WTC11 (cell line): ENCODE data around the gene PPP6R3. TPM values are rescaled to one million over a fixed set of nuclear protein-coding genes. Genes with fewer than 3 reads are reported as not detected.

ENCODE experiments used
- ATAC-seq: fragments of 200-7000 bp; cut with Tn5 transposase; 2 replicates; pipeline ENCODE4 v1.10.0; 2021; ENCODE audit warnings: mild to moderate bottlenecking, moderate library complexity
- CTCF ChIA-PET: fragments of 300-600 bp; sonication (Branson Sonifier 250); formaldehyde crosslinking; loops from one replicate; lab custom pipeline; 2021; ENCODE audit warnings: antibody characterized with exemption; lab: Charles Lee
- POLR2A ChIA-PET: fragments of 350-600 bp; sonication (Branson Sonifier 250); formaldehyde crosslinking; loops from one replicate; lab custom pipeline; 2021; ENCODE audit warnings: antibody characterized with exemption; lab: Charles Lee
- DNase-seq: peaks from one replicate; pipeline ENCODE4 v3.0.0; 2021; ENCODE audit warnings: low spot score
- H3K27ac Mint-ChIP-seq: 2 replicates; pipeline ENCODE4 v1.8.0; 2021; ENCODE audit warnings: mixed read lengths
- H3K27me3 Mint-ChIP-seq: 2 replicates; pipeline ENCODE4 v1.8.0; 2021; ENCODE audit warnings: low read depth, mild to moderate bottlenecking, moderate library complexity, mixed read lengths
- H3K36me3 Mint-ChIP-seq: 2 replicates; pipeline ENCODE4 v1.8.0; 2021; ENCODE audit warnings: mixed read lengths
- H3K4me1 Mint-ChIP-seq: 2 replicates; pipeline ENCODE4 v1.8.0; 2022; ENCODE audit warnings: mixed read lengths
- H3K4me3 Mint-ChIP-seq: 2 replicates; pipeline ENCODE4 v1.8.0; 2021; ENCODE audit warnings: mild to moderate bottlenecking, moderate library complexity, mixed read lengths
- H3K9me3 Mint-ChIP-seq: 2 replicates; pipeline ENCODE4 v1.8.0; 2021; ENCODE audit warnings: mixed read lengths
- ATF1 ChIP-seq: sonication (generic); formaldehyde crosslinking; IDR thresholded peaks from 2 replicates; pipeline ENCODE4 v1.8.1; 2023; ENCODE audit warnings: mild to moderate bottlenecking, moderate library complexity, missing genetic modification reagents
- E2F4 ChIP-seq: sonication (generic); formaldehyde crosslinking; IDR thresholded peaks from 2 replicates; pipeline ENCODE4 v1.8.1; 2022; ENCODE audit warnings: low read depth, mild to moderate bottlenecking, moderate library complexity, missing genetic modification reagents, borderline replicate concordance
- ELF4 ChIP-seq: sonication (generic); formaldehyde crosslinking; IDR thresholded peaks from 2 replicates; pipeline ENCODE4 v1.8.1; 2022; ENCODE audit warnings: low read depth, mild to moderate bottlenecking, moderate library complexity, missing genetic modification reagents
- EMX1 ChIP-seq: fragments of 250-450 bp; sonication (Bioruptor Pico); IDR thresholded peaks from 2 replicates; pipeline ENCODE4 v1.8.0; 2021; ENCODE audit warnings: mild to moderate bottlenecking
- FOXP1 ChIP-seq: sonication (generic); formaldehyde crosslinking; IDR thresholded peaks from 2 replicates; pipeline ENCODE4 v1.8.0; 2022; ENCODE audit warnings: missing genetic modification reagents, mild to moderate bottlenecking, moderate library complexity, borderline replicate concordance
- HMGA2 ChIP-seq: fragments of 250-450 bp; sonication (Bioruptor Pico); IDR thresholded peaks from 2 replicates; pipeline ENCODE4 v1.4.0; 2021; ENCODE audit warnings: mild to moderate bottlenecking, moderate library complexity
- JUN ChIP-seq: sonication (generic); formaldehyde crosslinking; IDR thresholded peaks from 2 replicates; pipeline ENCODE4 v1.8.0; 2023; ENCODE audit warnings: mild to moderate bottlenecking, missing genetic modification reagents
- MLX ChIP-seq: sonication (generic); formaldehyde crosslinking; IDR thresholded peaks from 2 replicates; pipeline ENCODE4 v1.8.1; 2023; ENCODE audit warnings: mild to moderate bottlenecking, missing genetic modification reagents, moderate library complexity
- MYBL2 ChIP-seq: sonication (generic); formaldehyde crosslinking; IDR thresholded peaks from 2 replicates; pipeline ENCODE4 v1.8.1; 2023; ENCODE audit warnings: mild to moderate bottlenecking, moderate library complexity, missing genetic modification reagents
- NR1H2 ChIP-seq: sonication (generic); formaldehyde crosslinking; IDR thresholded peaks from 2 replicates; pipeline ENCODE4 v1.9.0; 2021; ENCODE audit warnings: mild to moderate bottlenecking, moderate library complexity, missing genetic modification reagents
- PREB ChIP-seq: sonication (generic); formaldehyde crosslinking; IDR thresholded peaks from 2 replicates; pipeline ENCODE4 v1.8.1; 2022; ENCODE audit warnings: mild to moderate bottlenecking, missing genetic modification reagents, moderate library complexity, borderline replicate concordance
- RORB ChIP-seq: fragments of 250-450 bp; sonication (Bioruptor Pico); IDR thresholded peaks from 2 replicates; pipeline ENCODE4 v1.9.0; 2021; ENCODE audit warnings: mild to moderate bottlenecking
- TEAD1 ChIP-seq: sonication (generic); formaldehyde crosslinking; IDR thresholded peaks from 2 replicates; pipeline ENCODE4 v1.8.0; 2022; ENCODE audit warnings: mild to moderate bottlenecking, missing genetic modification reagents
- USF1 ChIP-seq: sonication (generic); formaldehyde crosslinking; IDR thresholded peaks from 2 replicates; pipeline ENCODE4 v1.8.0; 2022; ENCODE audit warnings: mild to moderate bottlenecking, missing genetic modification reagents
- ZNF263 ChIP-seq: sonication (generic); formaldehyde crosslinking; IDR thresholded peaks from 2 replicates; pipeline ENCODE4 v1.8.1; 2022; ENCODE audit warnings: low read depth, mild to moderate bottlenecking, moderate library complexity, missing genetic modification reagents
- ZNF281 ChIP-seq: sonication (generic); formaldehyde crosslinking; IDR thresholded peaks from 2 replicates; pipeline ENCODE4 v1.8.0; 2023; ENCODE audit warnings: mild to moderate bottlenecking, missing genetic modification reagents
- ZNF317 ChIP-seq: sonication (generic); formaldehyde crosslinking; IDR thresholded peaks from 2 replicates; pipeline ENCODE4 v1.8.1; 2023; ENCODE audit warnings: low read depth, mild to moderate bottlenecking, moderate library complexity, missing genetic modification reagents, borderline replicate concordance
- ZNF423 ChIP-seq: fragments of 250-450 bp; sonication (Bioruptor Pico); IDR thresholded peaks from 2 replicates; pipeline ENCODE4 v2.1.2; 2022; ENCODE audit warnings: mild to moderate bottlenecking, moderate library complexity
- ZNF532 ChIP-seq: fragments of 250-450 bp; sonication (Bioruptor Pico); IDR thresholded peaks from 2 replicates; pipeline ENCODE4 v1.9.0; 2021; ENCODE audit warnings: mild to moderate bottlenecking, borderline replicate concordance
- total RNA-seq: library from RNA; stranded (reverse); gene quantifications from 3 replicates; pipeline ENCODE4 v1.2.3, GENCODE V29; 2021

The PPP6R3 gene
- total RNA-seq, 1 experiment from 2014 or later: 138 TPM

GRCh38 chr11:68536706-68537105 lies 76.2 kb downstream of the PPP6R3 start:
- CTCF ChIA-PET: no interaction called here
- no peaks in the 10 kb centered on the region for H3K27me3 Mint-ChIP-seq
- H3K4me1 Mint-ChIP-seq: peaks cover 74% of the 10 kb centered on the region
- H3K9me3 Mint-ChIP-seq: peaks cover 16% of the 10 kb centered on the region
- TF ChIP-seq ATF1 (CRISPR knock-in tag) (no peak), NR1H2 (CRISPR knock-in tag) (no peak), PREB (CRISPR knock-in tag) (no peak), ELF4 (CRISPR knock-in tag) (no peak), TEAD1 (no peak), HMGA2 (no peak), E2F4 (CRISPR knock-in tag) (no peak), MYBL2 (CRISPR knock-in tag) (no peak), ZNF423 (CRISPR knock-in tag) (no peak)
- POLR2A ChIA-PET: no interaction called here
- DNase-seq: no peak
- peaks cover 42% of the 10 kb centered on the region for H3K36me3 Mint-ChIP-seq
- H3K27ac Mint-ChIP-seq: no peak overlapping the region
- ATAC-seq: no peak
- no peak overlapping the region for H3K4me3 Mint-ChIP-seq

GRCh38 chr11:68538025-68538424 lies 77.5 kb downstream of the PPP6R3 start:
- Mint-ChIP-seq H3K36me3 (peaks cover 50% of the 10 kb centered on the region), H3K4me3 (no peak overlapping the region), H3K27ac (no peak overlapping the region), H3K9me3 (peaks cover 17% of the 10 kb centered on the region), H3K4me1 (peaks cover 81% of the 10 kb centered on the region), H3K27me3 (no peaks in the 10 kb centered on the region)
- DNase-seq (no peak), ATAC-seq (no peak)
- ChIA-PET CTCF (no interaction called here), POLR2A (no interaction called here)
- TF ChIP-seq ZNF263 (CRISPR knock-in tag): no peak

- ATAC-seq (no peak), DNase-seq (no peak)
- peak overlapping the region; percentile 34 for H3K4me3 Mint-ChIP-seq
- H3K36me3 Mint-ChIP-seq: peaks cover 55% of the 10 kb centered on the region
- ChIA-PET CTCF (no interaction called here), POLR2A (interaction anchor here (0.8 kb wide), 1 partner anchor 14 kb away, joined by 3 read pairs; no protein-coding TSS in a partner anchor)
- peak overlapping the region; percentile 10; the same call in 1 of the 2 replicates for H3K27ac Mint-ChIP-seq
- peaks cover 17% of the 10 kb centered on the region for H3K9me3 Mint-ChIP-seq
- no peaks in the 10 kb centered on the region for H3K27me3 Mint-ChIP-seq
- H3K4me1 Mint-ChIP-seq: peaks cover 82% of the 10 kb centered on the region
- TF ChIP-seq JUN (no peak), FOXP1 (CRISPR knock-in tag) (no peak), ZNF281 (no peak), USF1 (no peak), EMX1 (CRISPR knock-in tag) (no peak), PREB (CRISPR knock-in tag) (no peak), ZNF532 (CRISPR knock-in tag) (no peak), MLX (CRISPR knock-in tag) (no peak), RORB (no peak), ZNF317 (CRISPR knock-in tag) (no peak)
Measured at GRCh38 chr11:68539395-68539794, 78.8 kb downstream of the PPP6R3 start.
